GM12801 (cell line): Measurements from ENCODE around the gene VDR.

Source experiments
- CTCF ChIP-seq: IDR thresholded peaks from one replicate; pipeline ENCODE4 v1.5.1; 2011; ENCODE audit warnings: control low read depth; ENCODE audit not compliant: insufficient read length; ENCODE audit errors: extremely low read depth

Gene VDR

GRCh38 chr12:47945341-47945728 is 40.5 kb upstream of the VDR start:
- TF ChIP-seq CTCF = no peak

GRCh38 chr12:47944685-47945340 is 40.0 kb upstream of the VDR start:
- TF ChIP-seq CTCF = no peak

GRCh38 chr12:47943623-47944340 is 39.0 kb upstream of the VDR start:
- TF ChIP-seq CTCF = no peak

- TF ChIP-seq CTCF = no peak
Measured at GRCh38 chr12:47942614-47943225, 37.9 kb upstream of the VDR start.

GRCh38 chr12:47941871-47942613 is 37.2 kb upstream of the VDR start:
- no peak for TF ChIP-seq CTCF

GRCh38 chr12:47941475-47941780 is 36.6 kb upstream of the VDR start:
- no peak for TF ChIP-seq CTCF

- no peak for TF ChIP-seq CTCF
Measured at GRCh38 chr12:47940773-47941474, 36.1 kb upstream of the VDR start.
